OCI-LY1 (cell line): ENCODE results near the gene PLK2.

Experiments
- CTCF ChIP-seq: fragments of 200-600 bp; sonication (generic), shearing (Covaris generic); IDR thresholded peaks from 2 replicates; pipeline ENCODE4 v1.5.1; 2017; ENCODE audit warnings: mild to moderate bottlenecking, antibody characterized with exemption, low read length, moderate library complexity, mixed read lengths
- EZH2 ChIP-seq: fragments of 200-600 bp; sonication (generic), shearing (Covaris generic); IDR thresholded peaks from 2 replicates; pipeline ENCODE4 v1.8.0; 2017; ENCODE audit warnings: borderline replicate concordance, mixed run types, mild to moderate bottlenecking, antibody characterized with exemption, low read length, moderate library complexity, mixed read lengths

GRCh38 chr5:58475404-58475803 is 15.5 kb upstream of the PLK2 start:
- no peak for TF ChIP-seq CTCF
- no peak for TF ChIP-seq EZH2
